Loucy (cell line): Measurements from ENCODE around the gene INTS12.

Experiments
- EZH2phosphoT487 ChIP-seq: fragments of 200-600 bp; IDR thresholded peaks from 2 replicates; pipeline ENCODE4 v1.6.1; 2018; ENCODE audit warnings: antibody characterized with exemption, mild to moderate bottlenecking, moderate library complexity, borderline replicate concordance
- TF ChIP-seq, protein P1 (sequence below): fragments of 200-600 bp; sonication (generic); conservative IDR thresholded peaks from 2 replicates; pipeline ENCODE4 v1.5.1; 2014; ENCODE audit warnings: mild to moderate bottlenecking, antibody characterized with exemption, low read length

- TF ChIP-seq, protein P1, sequence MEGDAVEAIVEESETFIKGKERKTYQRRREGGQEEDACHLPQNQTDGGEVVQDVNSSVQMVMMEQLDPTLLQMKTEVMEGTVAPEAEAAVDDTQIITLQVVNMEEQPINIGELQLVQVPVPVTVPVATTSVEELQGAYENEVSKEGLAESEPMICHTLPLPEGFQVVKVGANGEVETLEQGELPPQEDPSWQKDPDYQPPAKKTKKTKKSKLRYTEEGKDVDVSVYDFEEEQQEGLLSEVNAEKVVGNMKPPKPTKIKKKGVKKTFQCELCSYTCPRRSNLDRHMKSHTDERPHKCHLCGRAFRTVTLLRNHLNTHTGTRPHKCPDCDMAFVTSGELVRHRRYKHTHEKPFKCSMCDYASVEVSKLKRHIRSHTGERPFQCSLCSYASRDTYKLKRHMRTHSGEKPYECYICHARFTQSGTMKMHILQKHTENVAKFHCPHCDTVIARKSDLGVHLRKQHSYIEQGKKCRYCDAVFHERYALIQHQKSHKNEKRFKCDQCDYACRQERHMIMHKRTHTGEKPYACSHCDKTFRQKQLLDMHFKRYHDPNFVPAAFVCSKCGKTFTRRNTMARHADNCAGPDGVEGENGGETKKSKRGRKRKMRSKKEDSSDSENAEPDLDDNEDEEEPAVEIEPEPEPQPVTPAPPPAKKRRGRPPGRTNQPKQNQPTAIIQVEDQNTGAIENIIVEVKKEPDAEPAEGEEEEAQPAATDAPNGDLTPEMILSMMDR = no peak
- no peak for TF ChIP-seq EZH2phosphoT487
These were observed 577 bp upstream of the INTS12 start for GRCh38 chr4:105709081-105709450.
